Keratinocyte (primary cell): ENCODE measurements around the gene ACTA2.

Experiments
- CTCF ChIP-seq, 3 experiments: IDR thresholded peaks in 1 of 3; conservative IDR thresholded peaks in 1 of 3; optimal IDR thresholded peaks in 1 of 3; 2 replicates in 2 of 3; 3 replicates in 1 of 3; pipeline versions ENCODE3 to v1.5.1; 2011; ENCODE audit warnings: low read length in 3 of 3, mild to moderate bottlenecking in 3 of 3, moderate library complexity in 2 of 3, control low read depth in 1 of 3, inconsistent platforms in 1 of 3; ENCODE audit not compliant: insufficient read depth in 2 of 3; ENCODE audit errors: extremely low read depth in 1 of 3
- EZH2 ChIP-seq: IDR thresholded peaks from one replicate; pipeline ENCODE4 v1.6.1; 2012; ENCODE audit warnings: inconsistent platforms, mild to moderate bottlenecking, low read length, moderate library complexity

DNA sequence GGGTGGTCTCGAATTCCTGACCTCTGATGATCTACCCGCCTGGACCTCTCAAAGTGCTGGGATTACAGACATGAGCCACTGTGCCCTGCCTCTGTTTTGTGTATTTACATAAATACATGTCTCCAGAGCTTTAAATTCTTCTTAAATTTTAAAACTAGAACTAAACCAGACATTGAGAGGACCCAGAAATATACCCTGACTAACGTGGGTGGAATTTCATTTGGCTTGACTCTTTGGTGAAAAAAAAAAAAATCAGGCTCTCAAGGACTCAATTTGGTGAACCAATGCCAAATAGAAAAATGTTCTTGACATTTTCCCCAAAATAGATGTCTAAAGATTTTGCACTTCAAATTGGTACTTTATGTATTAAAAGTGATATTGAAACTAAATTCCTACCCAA lies 21.4 kb upstream of the ACTA2 start:
- TF ChIP-seq CTCF (optimal IDR thresholded peaks at IDR 0.05 in 1 of 3, IDR thresholded peaks at IDR 0.05 in 1 of 3, conservative IDR thresholded peaks at IDR 0.05 in 1 of 3; ENCODE audit: extremely low read depth in 1 of 3, insufficient read depth in 2 of 3, low read length in 3 of 3) (no peak), EZH2 (no peak)
